K562 (cell line): ENCODE data around the gene OR2V2. TPM values are rescaled to one million over a fixed set of nuclear protein-coding genes. Genes with fewer than 3 reads are reported as not detected.

Experiments used
- CREB3 ChIP-seq: fragments of 450-650 bp; conservative IDR thresholded peaks from 2 replicates; pipeline ENCODE4 v1.6.1; 2016; ENCODE audit warnings: missing genetic modification characterization, low read depth, mild to moderate bottlenecking, missing compliant biosample characterization, moderate library complexity
- FOXP1 ChIP-seq: sonication (generic); formaldehyde crosslinking; IDR thresholded peaks from 2 replicates; pipeline ENCODE4 v1.8.0; 2022; ENCODE audit warnings: mild to moderate bottlenecking, missing genetic modification reagents
- GTF2B ChIP-seq: IDR thresholded peaks from 2 replicates; pipeline ENCODE4 v1.6.1; 2011; ENCODE audit not compliant: insufficient read length; ENCODE audit errors: extremely low read depth
- MCM3 ChIP-seq: fragments of 450-650 bp; IDR thresholded peaks from 2 replicates; pipeline ENCODE4 v1.6.1; 2016
- MIER1 ChIP-seq: fragments of 450-650 bp; IDR thresholded peaks from 2 replicates; pipeline ENCODE4 v1.6.1; 2016; ENCODE audit warnings: antibody characterized with exemption, mild to moderate bottlenecking, low read depth
- MTA3 ChIP-seq: fragments of 450-650 bp; formaldehyde crosslinking; IDR thresholded peaks from 2 replicates; pipeline ENCODE4 v1.6.1; 2017; ENCODE audit warnings: mild to moderate bottlenecking, borderline replicate concordance
- POLR2B ChIP-seq: fragments of 450-650 bp; IDR thresholded peaks from 2 replicates; pipeline ENCODE4 v1.6.1; 2018; ENCODE audit warnings: low read depth; ENCODE audit not compliant: partially characterized antibody
- PTTG1 ChIP-seq: fragments of 450-650 bp; IDR thresholded peaks from 2 replicates; pipeline ENCODE4 v1.6.1; 2016; ENCODE audit warnings: low read depth, mild to moderate bottlenecking, missing genetic modification characterization, missing compliant biosample characterization
- SMARCA4 ChIP-seq: fragments of 450-650 bp; IDR thresholded peaks from 2 replicates; pipeline ENCODE4 v1.6.1; 2016
- SPI1 ChIP-seq: IDR thresholded peaks from 2 replicates; pipeline ENCODE4 v1.6.1; 2011; ENCODE audit warnings: low read depth, low read length, control low read depth, borderline replicate concordance
- TBP ChIP-seq: optimal IDR thresholded peaks from 2 replicates; pipeline ENCODE3; 2011; ENCODE audit warnings: low read depth, low read length, improper control_type of control experiment
- U2AF2 ChIP-seq: fragments of 200-400 bp; formaldehyde crosslinking; optimal IDR thresholded peaks from 2 replicates; pipeline ENCODE3; 2017; ENCODE audit warnings: low read depth, mild to moderate bottlenecking, low read length
- ZBTB8A ChIP-seq: fragments of 450-650 bp; IDR thresholded peaks from 2 replicates; pipeline ENCODE4 v1.6.1; 2018; ENCODE audit warnings: mild to moderate bottlenecking, moderate library complexity; ENCODE audit not compliant: partially characterized antibody
- ZMIZ1 ChIP-seq, 2 experiments: fragments of 150-350 bp in 1 of 2; IDR thresholded peaks; 2 replicates each; pipeline ENCODE4 v1.6.1; 2012 to 2016; ENCODE audit warnings: low read depth in 2 of 2, low read length in 2 of 2, mild to moderate bottlenecking in 1 of 2, moderate library complexity in 1 of 2
- ZNF764 ChIP-seq: fragments of 250-450 bp; sonication (Bioruptor Pico); IDR thresholded peaks from 2 replicates; pipeline ENCODE4 v1.4.0; 2020; ENCODE audit warnings: low read depth, mild to moderate bottlenecking, moderate library complexity
- polyA plus RNA-seq, 8 experiments: library from polyadenylated mRNA; depleted of rRNA in 4 of 8; stranded (reverse) in 5 of 8; unstranded in 3 of 8; fragments of >200 nt; fragmentation: Nextera tagmentation in 2 of 8; fragmentation: Illumina TruSeq in 1 of 8; extraction: Ambion mirVana in 2 of 8; extraction: Trizol in 1 of 8; gene quantifications; 2 replicates each; pipeline versions ENCODE4 v1.2.1 to v1.2.3, GENCODE V29; 2011 to 2014; ENCODE audit warnings: inconsistent platforms in 1 of 8, missing spikeins in 1 of 8
- total RNA-seq, 7 experiments: library from RNA; depleted of rRNA in 6 of 7; stranded (reverse); fragments of >200 nt in 6 of 7; fragmentation: Illumina TruSeq in 2 of 7; extraction: Trizol in 2 of 7; gene quantifications; 2 replicates each; pipeline versions ENCODE4 v1.2.1 to v1.2.3, GENCODE V29; 2011 to 2021; ENCODE audit warnings: low replicate concordance in 1 of 7
- TF ChIP-seq, protein P1 (sequence below): fragments of 450-650 bp; IDR thresholded peaks from 2 replicates; pipeline ENCODE4 v1.6.1; 2017; ENCODE audit warnings: antibody characterized with exemption, mild to moderate bottlenecking
- TF ChIP-seq, protein P2 (sequence below): fragments of 250-450 bp; sonication (Bioruptor Pico); IDR thresholded peaks from 2 replicates; pipeline ENCODE4 v1.8.0; 2021; ENCODE audit warnings: mild to moderate bottlenecking, moderate library complexity

Gene OR2V2
- total and polyA plus RNA-seq, 9 of the 15 experiments (the other 6 are each of a cell fraction or from before 2014, with no cell fraction given): 0.01 TPM; not detected in 8

GRCh38 chr5:181167814-181168488 lies 20.6 kb downstream of the OR2V2 start (continued):
- TF ChIP-seq, protein P1, sequence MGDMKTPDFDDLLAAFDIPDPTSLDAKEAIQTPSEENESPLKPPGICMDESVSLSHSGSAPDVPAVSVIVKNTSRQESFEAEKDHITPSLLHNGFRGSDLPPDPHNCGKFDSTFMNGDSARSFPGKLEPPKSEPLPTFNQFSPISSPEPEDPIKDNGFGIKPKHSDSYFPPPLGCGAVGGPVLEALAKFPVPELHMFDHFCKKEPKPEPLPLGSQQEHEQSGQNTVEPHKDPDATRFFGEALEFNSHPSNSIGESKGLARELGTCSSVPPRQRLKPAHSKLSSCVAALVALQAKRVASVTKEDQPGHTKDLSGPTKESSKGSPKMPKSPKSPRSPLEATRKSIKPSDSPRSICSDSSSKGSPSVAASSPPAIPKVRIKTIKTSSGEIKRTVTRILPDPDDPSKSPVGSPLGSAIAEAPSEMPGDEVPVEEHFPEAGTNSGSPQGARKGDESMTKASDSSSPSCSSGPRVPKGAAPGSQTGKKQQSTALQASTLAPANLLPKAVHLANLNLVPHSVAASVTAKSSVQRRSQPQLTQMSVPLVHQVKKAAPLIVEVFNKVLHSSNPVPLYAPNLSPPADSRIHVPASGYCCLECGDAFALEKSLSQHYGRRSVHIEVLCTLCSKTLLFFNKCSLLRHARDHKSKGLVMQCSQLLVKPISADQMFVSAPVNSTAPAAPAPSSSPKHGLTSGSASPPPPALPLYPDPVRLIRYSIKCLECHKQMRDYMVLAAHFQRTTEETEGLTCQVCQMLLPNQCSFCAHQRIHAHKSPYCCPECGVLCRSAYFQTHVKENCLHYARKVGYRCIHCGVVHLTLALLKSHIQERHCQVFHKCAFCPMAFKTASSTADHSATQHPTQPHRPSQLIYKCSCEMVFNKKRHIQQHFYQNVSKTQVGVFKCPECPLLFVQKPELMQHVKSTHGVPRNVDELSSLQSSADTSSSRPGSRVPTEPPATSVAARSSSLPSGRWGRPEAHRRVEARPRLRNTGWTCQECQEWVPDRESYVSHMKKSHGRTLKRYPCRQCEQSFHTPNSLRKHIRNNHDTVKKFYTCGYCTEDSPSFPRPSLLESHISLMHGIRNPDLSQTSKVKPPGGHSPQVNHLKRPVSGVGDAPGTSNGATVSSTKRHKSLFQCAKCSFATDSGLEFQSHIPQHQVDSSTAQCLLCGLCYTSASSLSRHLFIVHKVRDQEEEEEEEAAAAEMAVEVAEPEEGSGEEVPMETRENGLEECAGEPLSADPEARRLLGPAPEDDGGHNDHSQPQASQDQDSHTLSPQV: no peak
- no peak for TF ChIP-seq PTTG1 (tag)
- TF ChIP-seq MTA3: no peak
- TF ChIP-seq SPI1: no peak
- TF ChIP-seq U2AF2: no peak
- no peak for TF ChIP-seq MCM3
- TF ChIP-seq ZMIZ1 (IDR thresholded peaks at IDR 0.05; ENCODE audit: low read depth in 2 of 2, low read length in 2 of 2): no peak
- no peak for TF ChIP-seq FOXP1
- TF ChIP-seq SMARCA4: peak; percentile 53
- no peak for TF ChIP-seq POLR2B
- TF ChIP-seq ZBTB8A: no peak
- TF ChIP-seq MIER1: no peak
- TF ChIP-seq TBP: peak; percentile 19
- no peak for TF ChIP-seq CREB3 (tag)
- TF ChIP-seq, protein P2, sequence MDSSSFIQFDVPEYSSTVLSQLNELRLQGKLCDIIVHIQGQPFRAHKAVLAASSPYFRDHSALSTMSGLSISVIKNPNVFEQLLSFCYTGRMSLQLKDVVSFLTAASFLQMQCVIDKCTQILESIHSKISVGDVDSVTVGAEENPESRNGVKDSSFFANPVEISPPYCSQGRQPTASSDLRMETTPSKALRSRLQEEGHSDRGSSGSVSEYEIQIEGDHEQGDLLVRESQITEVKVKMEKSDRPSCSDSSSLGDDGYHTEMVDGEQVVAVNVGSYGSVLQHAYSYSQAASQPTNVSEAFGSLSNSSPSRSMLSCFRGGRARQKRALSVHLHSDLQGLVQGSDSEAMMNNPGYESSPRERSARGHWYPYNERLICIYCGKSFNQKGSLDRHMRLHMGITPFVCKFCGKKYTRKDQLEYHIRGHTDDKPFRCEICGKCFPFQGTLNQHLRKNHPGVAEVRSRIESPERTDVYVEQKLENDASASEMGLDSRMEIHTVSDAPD (CRISPR knock-in tag): no peak
- no peak for TF ChIP-seq GTF2B
- peak; percentile 77; the same call in 1 of the 2 replicates for TF ChIP-seq ZNF764
